Kidney (tissue), 14 donors: ENCODE measurements around the gene BACE2. TPM values are rescaled to one million over a fixed set of nuclear protein-coding genes. Genes with fewer than 3 reads are reported as not detected.

Experiments used
- DNase-seq, 5 donors: peaks; one replicate each; pipeline ENCODE4 v3.0.0-alpha.2; 2013 to 2020
- FAIRE-seq: peaks from 2 replicates; lab custom pipeline; 2012; peaks lifted over from hg19 to GRCh38; lab: Jason Lieb, UNC
- H3K27ac ChIP-seq, 2 donors: one replicate each; pipeline ENCODE4 v1.7.0; 2013; ENCODE audit warnings: low read depth in 2 of 2, low read length in 2 of 2, inconsistent platforms in 1 of 2
- H3K27me3 ChIP-seq: one replicate; pipeline ENCODE4 v1.7.1; 2013; ENCODE audit warnings: low read length, inconsistent platforms; ENCODE audit not compliant: control insufficient read depth, insufficient read depth
- H3K36me3 ChIP-seq, 3 donors: one replicate each; pipeline versions ENCODE4 v1.7.0 to v1.7.1; 2013; ENCODE audit warnings: low read length in 3 of 3, control low read depth in 1 of 3, inconsistent platforms in 1 of 3; ENCODE audit not compliant: insufficient read depth in 3 of 3, control insufficient read depth in 2 of 3
- H3K4me1 ChIP-seq, 3 donors: one replicate each; pipeline versions ENCODE4 v1.7.0 to v1.7.1; 2013; ENCODE audit warnings: low read length in 3 of 3, inconsistent platforms in 1 of 3, low read depth in 1 of 3; ENCODE audit not compliant: control insufficient read depth in 2 of 3, insufficient read depth in 2 of 3
- H3K4me3 ChIP-seq, 3 donors: one replicate each; pipeline versions ENCODE4 v1.7.0 to v1.8.1; 2013; ENCODE audit warnings: low read length in 3 of 3, control low read depth in 1 of 3, inconsistent platforms in 1 of 3
- H3K9ac ChIP-seq, 3 donors: one replicate each; pipeline versions ENCODE4 v1.7.0 to v1.7.1; 2013; ENCODE audit warnings: low read length in 3 of 3, control low read depth in 1 of 3, inconsistent platforms in 1 of 3
- H3K9me3 ChIP-seq, 3 donors: one replicate each; pipeline versions ENCODE4 v1.7.0 to v1.7.1; 2013; ENCODE audit warnings: low read length in 3 of 3, control low read depth in 1 of 3, inconsistent platforms in 1 of 3; ENCODE audit not compliant: control insufficient read depth in 2 of 3, insufficient read depth in 1 of 3
- intact Hi-C: fragments of 100-400 bp; cut with DNase I; formaldehyde crosslinking; loops from one replicate; pipeline ENCODE4 v1.11.1; 2022
- polyA plus RNA-seq: library from polyadenylated mRNA; stranded (reverse); fragments of 350-450 nt; fragmentation: Illumina TruSeq; extraction: RNeasy Lipid Tissue Mini Kit (QIAGEN cat#74804); gene quantifications from one replicate; pipeline ENCODE4 v1.2.3, GENCODE V29; 2014; ENCODE audit warnings: low read depth, low replicate concordance; ENCODE audit not compliant: insufficient read depth
- total RNA-seq: library from RNA; stranded (reverse); fragmentation: NEBNext Ultra II Directional; extraction: Animal tissue kit (Norgen Biotek cat#: 25700); gene quantifications from one replicate; pipeline ENCODE4 v1.2.1, GENCODE V29; 2021
- TF ChIP-seq, protein P1 (sequence below): IDR thresholded peaks from 3 replicates; pipeline ENCODE4 v1.5.1; 2012; ENCODE audit warnings: mild to moderate bottlenecking, moderate library complexity, borderline replicate concordance; ENCODE audit not compliant: insufficient read depth; ENCODE audit errors: extremely low read depth
- donor health status: control.
- donor health status: control.
- donor health status: control.
- donor health status: control.
- donor health status: control.
- donor health status: DM: yes; HTN: yes; CAD: no.
- donor health status: Normal renal cell carcinoma (clear cell type).

Gene BACE2
- total and polyA plus RNA-seq, 2 donors from 2014 or later = 55.5 to 65.7 TPM

DNA sequence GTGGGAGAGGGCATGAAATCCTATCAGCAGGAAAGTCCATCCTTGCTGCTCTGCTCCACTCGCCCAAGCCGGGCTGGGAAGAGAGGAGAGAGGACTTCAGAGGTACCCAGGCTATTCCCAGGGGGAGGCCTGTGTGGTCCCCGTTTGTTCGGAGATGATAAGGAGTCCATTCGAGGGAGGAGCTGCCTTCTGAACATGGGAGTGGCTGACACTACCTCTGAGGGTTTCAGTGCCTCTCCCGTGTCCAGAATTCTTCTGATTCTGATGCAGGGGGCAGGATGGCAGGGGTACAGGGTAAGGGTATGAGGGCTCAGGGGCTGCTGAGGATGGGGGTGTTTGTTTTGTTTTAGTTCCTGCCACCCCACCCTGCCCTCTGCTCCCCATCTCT is 40.4 kb downstream of the BACE2 start:
- Histone ChIP-seq H3K36me3 (no peaks in the 10 kb centered on the region), H3K27me3 (no peaks in the 10 kb centered on the region), H3K9ac (no peak overlapping the region), H3K4me3 (no peak overlapping the region), H3K27ac (no peak overlapping the region), H3K9me3 (no peaks in the 10 kb centered on the region), H3K4me1 (peaks cover 0 to 7% (median 4%) of the 10 kb centered on the region in 3 donors)
- intact Hi-C loops = no loop called here
- DNase-seq (no peak), FAIRE-seq (no peak)
- TF ChIP-seq, protein P1, sequence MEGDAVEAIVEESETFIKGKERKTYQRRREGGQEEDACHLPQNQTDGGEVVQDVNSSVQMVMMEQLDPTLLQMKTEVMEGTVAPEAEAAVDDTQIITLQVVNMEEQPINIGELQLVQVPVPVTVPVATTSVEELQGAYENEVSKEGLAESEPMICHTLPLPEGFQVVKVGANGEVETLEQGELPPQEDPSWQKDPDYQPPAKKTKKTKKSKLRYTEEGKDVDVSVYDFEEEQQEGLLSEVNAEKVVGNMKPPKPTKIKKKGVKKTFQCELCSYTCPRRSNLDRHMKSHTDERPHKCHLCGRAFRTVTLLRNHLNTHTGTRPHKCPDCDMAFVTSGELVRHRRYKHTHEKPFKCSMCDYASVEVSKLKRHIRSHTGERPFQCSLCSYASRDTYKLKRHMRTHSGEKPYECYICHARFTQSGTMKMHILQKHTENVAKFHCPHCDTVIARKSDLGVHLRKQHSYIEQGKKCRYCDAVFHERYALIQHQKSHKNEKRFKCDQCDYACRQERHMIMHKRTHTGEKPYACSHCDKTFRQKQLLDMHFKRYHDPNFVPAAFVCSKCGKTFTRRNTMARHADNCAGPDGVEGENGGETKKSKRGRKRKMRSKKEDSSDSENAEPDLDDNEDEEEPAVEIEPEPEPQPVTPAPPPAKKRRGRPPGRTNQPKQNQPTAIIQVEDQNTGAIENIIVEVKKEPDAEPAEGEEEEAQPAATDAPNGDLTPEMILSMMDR = no peak

DNA sequence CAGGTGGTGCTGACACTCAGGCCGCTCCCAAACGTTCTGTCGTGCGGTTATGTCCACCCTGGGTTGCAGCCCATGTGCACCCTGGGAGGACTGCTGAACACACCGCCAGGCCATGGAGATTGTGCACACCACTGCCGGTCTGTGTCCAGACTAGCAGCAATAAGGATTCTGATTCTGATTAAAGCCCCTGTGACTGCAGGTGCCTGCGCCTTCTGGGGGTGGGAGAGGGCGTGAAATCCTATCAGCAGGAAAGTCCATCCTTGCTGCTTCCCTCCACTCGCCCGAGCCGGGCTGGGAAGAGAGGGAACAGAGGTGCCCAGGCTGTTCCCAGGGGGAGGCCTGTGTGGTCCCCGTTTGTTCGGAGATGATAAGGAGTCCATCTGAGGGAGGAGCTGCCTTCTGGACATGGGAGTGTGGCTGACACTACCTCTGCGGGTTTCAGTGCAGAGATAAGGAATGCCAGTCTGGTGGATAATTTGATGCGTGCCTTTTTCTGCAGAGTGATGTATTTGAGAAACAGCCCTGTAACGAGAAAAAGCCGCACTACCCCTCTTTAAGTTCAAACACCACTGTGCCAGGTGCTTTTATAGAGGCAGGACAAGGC is 41.2 kb downstream of the BACE2 start:
- Histone ChIP-seq H3K36me3 (no peaks in the 10 kb centered on the region), H3K4me3 (no peak overlapping the region), H3K27me3 (no peaks in the 10 kb centered on the region), H3K4me1 (peaks cover 0 to 7% (median 4%) of the 10 kb centered on the region in 3 donors), H3K9me3 (no peaks in the 10 kb centered on the region), H3K27ac (no peak overlapping the region), H3K9ac (no peak overlapping the region)
- no peak for DNase-seq
- intact Hi-C loops = no loop called here
- TF ChIP-seq, protein P1 = no peak
- no peak for FAIRE-seq

DNA sequence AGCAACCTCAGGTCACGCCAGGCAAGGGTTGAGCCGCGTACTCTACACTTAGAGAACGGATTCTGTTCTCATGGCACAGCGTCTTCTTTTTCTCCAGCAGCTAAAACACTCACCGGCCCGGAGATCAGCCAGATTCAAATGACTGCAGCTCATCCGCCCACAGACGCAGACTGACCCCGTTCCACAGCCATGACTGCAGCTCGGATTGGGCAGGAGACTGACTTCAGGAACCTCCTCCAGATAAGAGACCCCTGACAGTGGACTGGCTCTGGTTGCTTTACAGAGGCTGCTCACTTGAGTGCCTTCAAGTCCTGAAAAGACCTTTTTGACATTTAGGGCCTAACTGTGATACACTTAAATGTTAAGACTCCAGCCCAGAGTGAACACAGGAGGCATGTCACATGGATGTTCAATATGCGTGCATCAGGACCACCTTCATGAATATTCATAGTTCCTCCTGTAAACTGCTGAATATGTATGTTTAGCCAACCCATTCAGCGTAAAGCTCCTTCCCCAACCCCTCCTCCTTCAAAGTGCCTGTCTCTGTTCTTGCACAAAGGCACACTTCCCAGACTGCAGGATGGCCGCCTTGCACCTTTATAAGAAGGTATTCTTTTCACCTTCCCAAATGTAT is 42.6 kb downstream of the BACE2 start:
- Histone ChIP-seq H3K4me3 (no peak overlapping the region), H3K36me3 (no peaks in the 10 kb centered on the region), H3K27me3 (no peaks in the 10 kb centered on the region), H3K9me3 (no peaks in the 10 kb centered on the region), H3K27ac (no peak overlapping the region), H3K9ac (no peak overlapping the region), H3K4me1 (peaks cover 0 to 7% (median 4%) of the 10 kb centered on the region in 3 donors)
- DNase-seq (peak in 4 of 5 donors; percentile 80 to 87 (median 83)), FAIRE-seq (no peak)
- intact Hi-C loops = no loop called here
- TF ChIP-seq, protein P1 = no peak
